DND-41 (cell line): ENCODE measurements around the gene NRXN3.

Source experiments
- EZH2 ChIP-seq: IDR thresholded peaks from 3 replicates; pipeline ENCODE4 v1.6.1; 2012; ENCODE audit warnings: borderline replicate concordance, low read depth, mild to moderate bottlenecking, moderate library complexity, low read length, inconsistent platforms; ENCODE audit not compliant: severe bottlenecking
- TF ChIP-seq, protein P1 (sequence below): IDR thresholded peaks from 2 replicates; pipeline ENCODE4 v1.5.1; 2012; ENCODE audit warnings: borderline replicate concordance, low read length, moderate library complexity, mild to moderate bottlenecking; ENCODE audit not compliant: poor library complexity, severe bottlenecking; ENCODE audit errors: extremely low read depth

DNA sequence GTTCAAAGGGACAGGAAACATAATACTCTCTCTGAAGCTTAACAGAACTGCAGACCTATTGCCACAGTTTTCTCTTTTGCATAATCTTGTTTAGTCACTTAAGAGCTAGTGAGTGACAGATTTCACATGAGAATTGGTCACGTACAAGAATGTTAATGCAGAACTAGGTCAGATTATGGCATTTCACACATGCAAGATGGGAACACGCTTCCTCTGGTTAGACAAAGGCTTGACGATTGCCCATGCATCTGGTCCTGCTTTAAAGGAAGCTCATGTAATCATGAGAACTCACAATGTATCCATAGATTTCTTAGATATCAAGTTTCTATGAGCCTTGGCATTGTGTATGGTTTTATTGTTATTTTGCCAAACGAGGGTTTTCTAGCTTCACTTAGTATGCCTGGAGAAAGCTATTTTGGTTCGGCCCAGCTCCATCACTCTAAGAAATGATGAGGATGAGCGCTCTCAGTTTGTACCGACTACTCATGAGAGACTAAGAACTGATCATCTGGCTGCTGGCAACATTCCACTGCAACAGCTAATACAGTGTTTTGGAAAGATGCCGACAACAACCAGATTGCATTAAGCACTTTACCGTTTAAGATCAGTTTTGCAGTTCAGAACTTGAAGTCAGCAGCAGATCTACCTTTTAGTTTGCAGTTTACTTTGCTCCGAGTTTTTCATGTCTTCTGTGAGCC, 1661.2 kb downstream of the NRXN3 start:
- TF ChIP-seq, protein P1, sequence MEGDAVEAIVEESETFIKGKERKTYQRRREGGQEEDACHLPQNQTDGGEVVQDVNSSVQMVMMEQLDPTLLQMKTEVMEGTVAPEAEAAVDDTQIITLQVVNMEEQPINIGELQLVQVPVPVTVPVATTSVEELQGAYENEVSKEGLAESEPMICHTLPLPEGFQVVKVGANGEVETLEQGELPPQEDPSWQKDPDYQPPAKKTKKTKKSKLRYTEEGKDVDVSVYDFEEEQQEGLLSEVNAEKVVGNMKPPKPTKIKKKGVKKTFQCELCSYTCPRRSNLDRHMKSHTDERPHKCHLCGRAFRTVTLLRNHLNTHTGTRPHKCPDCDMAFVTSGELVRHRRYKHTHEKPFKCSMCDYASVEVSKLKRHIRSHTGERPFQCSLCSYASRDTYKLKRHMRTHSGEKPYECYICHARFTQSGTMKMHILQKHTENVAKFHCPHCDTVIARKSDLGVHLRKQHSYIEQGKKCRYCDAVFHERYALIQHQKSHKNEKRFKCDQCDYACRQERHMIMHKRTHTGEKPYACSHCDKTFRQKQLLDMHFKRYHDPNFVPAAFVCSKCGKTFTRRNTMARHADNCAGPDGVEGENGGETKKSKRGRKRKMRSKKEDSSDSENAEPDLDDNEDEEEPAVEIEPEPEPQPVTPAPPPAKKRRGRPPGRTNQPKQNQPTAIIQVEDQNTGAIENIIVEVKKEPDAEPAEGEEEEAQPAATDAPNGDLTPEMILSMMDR, result no peak
- TF ChIP-seq EZH2, result no peak
